Skeletal muscle satellite cell (primary cell): Measurements from ENCODE around the gene GSC2.
A peak's percentile ranks its signal among the peaks of the same experiment; 100 is the strongest.

Experiments
- H3K27me3 ChIP-seq: 2 replicates; pipeline ENCODE4 v1.7.0; 2013; ENCODE audit warnings: low read length; ENCODE audit not compliant: control insufficient read depth, insufficient read depth
- H3K36me3 ChIP-seq: 2 replicates; pipeline ENCODE4 v1.7.0; 2013; ENCODE audit warnings: mild to moderate bottlenecking, control low read depth, low read length; ENCODE audit not compliant: insufficient read depth
- H3K4me1 ChIP-seq: 2 replicates; pipeline ENCODE4 v1.7.0; 2013; ENCODE audit warnings: low read length; ENCODE audit not compliant: control insufficient read depth, insufficient read depth
- H3K4me2 ChIP-seq: 2 replicates; pipeline ENCODE4 v1.7.0; 2013; ENCODE audit warnings: mild to moderate bottlenecking, low read length
- H3K4me3 ChIP-seq: 2 replicates; pipeline ENCODE4 v1.7.0; 2013; ENCODE audit warnings: low read length
- H3K9ac ChIP-seq: 2 replicates; pipeline ENCODE4 v1.7.0; 2013; ENCODE audit warnings: mild to moderate bottlenecking, low read depth, low read length, moderate library complexity
- H3K9me3 ChIP-seq: replicated peaks from 2 replicates; pipeline ENCODE4 v1.7.0; 2013; ENCODE audit warnings: mild to moderate bottlenecking, control low read depth, low read length

GSC2 gene

DNA sequence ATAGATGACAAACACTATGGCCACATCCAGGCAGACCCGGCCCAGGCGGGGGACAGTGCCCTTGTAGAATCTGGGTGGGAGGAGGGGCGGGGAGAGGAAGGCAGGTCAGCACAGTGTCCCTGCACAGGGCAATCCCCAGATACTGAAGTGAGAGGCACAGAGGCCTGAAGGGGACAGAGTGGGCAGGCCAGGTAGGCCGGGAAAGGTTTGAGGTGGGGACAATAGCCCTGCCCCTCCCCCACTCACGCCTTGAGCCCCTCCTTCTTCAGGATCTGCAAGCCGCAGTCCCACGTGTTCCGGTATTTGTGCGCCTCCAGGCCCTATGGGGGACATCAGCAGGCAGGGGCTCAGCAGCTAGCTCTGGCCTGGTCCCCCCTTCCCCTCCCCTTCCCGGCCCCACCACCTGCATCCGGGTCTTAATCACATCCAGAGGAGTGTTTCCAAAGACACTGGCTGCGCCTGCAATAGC, 26.1 kb upstream of the GSC2 start:
- H3K9ac ChIP-seq, result no peak overlapping the region
- peak overlapping the region; percentile 92 for H3K4me2 ChIP-seq
- peaks cover 54% of the 10 kb centered on the region for H3K4me1 ChIP-seq
- no peaks in the 10 kb centered on the region for H3K27me3 ChIP-seq
- H3K9me3 ChIP-seq, result no peaks in the 10 kb centered on the region
- no peak overlapping the region for H3K4me3 ChIP-seq
- H3K36me3 ChIP-seq, result peaks cover 14% of the 10 kb centered on the region

DNA sequence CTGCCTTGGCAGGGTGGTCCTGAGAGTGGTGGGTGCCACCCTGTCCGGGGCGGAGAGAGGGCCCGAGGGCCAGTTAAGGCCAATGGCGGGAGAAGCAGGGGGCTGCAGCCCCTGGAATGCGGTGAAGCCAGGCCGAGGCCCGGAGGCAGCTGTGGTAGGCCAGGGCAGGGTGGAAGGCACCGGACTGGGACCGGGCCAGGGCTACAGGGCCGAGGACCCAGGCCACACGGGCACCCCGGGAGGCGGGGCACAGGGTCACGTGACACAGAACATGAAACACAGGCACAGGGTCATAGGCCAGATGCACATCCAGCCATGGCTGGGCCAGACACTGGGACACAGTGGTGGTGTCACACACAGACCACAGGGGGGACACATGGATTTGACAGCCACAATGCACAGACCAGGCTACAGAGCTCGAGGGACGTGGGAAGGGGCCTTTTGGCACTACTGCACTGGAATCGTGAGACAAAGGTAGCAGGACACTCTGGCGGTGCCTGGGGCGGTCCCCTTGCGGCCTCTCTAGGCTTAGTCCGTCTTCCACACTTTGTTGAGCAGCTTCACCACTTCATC, 25.6 kb upstream of the GSC2 start:
- Histone ChIP-seq H3K4me2 (no peak overlapping the region), H3K4me1 (peaks cover 57% of the 10 kb centered on the region), H3K4me3 (no peak overlapping the region), H3K9me3 (no peaks in the 10 kb centered on the region), H3K27me3 (no peaks in the 10 kb centered on the region), H3K36me3 (peaks cover 14% of the 10 kb centered on the region), H3K9ac (no peak overlapping the region)

DNA sequence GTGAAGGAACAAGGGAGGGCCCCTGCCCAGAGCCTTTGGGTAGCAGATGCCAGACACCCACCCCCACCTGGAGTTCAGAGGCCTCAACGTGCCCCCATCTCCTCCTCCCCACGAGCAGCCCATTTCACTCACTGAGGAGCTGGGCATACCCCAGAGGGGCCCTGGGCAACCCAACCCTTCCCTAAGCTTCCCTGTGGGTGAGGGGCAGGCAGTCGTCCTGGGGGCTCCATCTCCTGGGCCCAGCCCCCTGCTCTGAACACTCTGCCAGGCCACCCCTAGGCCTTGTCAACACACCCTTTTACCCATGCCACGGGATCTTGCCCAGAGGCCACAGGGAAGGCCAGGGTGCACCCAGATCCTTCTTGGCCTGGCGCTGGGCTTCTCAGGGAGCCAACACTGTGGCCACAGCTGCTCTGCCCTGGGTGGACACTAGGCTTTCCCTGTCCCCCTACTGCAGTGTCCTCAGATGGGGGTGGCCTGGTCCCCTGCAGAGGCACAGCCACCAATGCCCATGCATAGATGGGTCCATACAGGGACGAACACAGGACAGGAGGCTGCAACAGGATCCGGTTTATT, 25.0 kb upstream of the GSC2 start:
- peaks cover 2% of the 10 kb centered on the region for H3K27me3 ChIP-seq
- peaks cover 62% of the 10 kb centered on the region for H3K4me1 ChIP-seq
- H3K36me3 ChIP-seq, result peaks cover 14% of the 10 kb centered on the region
- peak overlapping the region; percentile 11 for H3K4me3 ChIP-seq
- peak overlapping the region; percentile 25 for H3K9ac ChIP-seq
- H3K9me3 ChIP-seq, result no peaks in the 10 kb centered on the region
- peak overlapping the region; percentile 45 for H3K4me2 ChIP-seq

DNA sequence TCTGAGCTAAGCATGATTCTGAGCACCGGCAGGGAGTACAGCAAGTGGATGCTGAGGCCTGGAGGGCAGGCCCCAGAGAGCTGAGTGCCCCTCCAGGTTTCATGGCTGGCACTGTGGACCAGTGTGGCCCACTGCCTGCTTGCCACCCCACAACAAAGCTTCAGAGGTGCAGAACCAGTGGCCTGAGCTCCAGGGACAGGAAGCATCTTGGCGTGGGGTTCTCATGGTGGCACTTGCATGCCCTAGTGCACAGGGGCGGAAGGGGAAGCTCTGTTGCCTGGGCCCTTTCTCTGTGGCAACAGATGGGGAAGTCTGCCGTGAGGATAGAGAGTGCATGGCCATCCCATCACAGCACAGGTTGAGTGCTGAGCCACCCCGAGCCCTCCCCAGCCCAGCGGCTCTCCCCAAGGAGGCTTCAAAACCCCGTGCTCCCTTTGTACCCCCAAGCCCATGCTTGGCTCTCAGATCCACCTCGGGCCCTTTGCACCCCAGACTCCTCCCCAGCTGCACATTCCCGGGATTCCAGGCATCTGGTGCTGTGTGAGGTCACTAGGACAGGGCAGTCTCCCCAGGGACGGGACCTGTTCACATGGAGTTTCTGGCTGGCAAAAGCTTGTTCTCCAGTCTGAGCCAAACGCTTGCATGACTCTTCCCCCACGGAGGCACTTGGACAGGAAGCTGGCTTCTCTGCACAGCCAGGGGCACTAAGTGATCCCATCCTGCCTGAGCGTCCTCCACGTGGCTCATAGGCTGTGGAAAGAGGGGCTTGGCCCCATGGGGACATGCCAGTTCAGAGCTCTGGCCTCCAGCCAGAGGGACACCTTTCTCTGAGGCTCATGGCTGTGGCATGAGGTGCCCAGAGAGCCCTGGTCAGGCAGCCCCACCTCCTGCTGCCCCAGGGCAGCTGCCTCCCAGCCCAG, 24.3 kb upstream of the GSC2 start:
- H3K4me3 ChIP-seq, result peak overlapping the region; percentile 11
- H3K36me3 ChIP-seq, result peaks cover 14% of the 10 kb centered on the region
- peak overlapping the region; percentile 25 for H3K9ac ChIP-seq
- H3K4me2 ChIP-seq, result peak overlapping the region; percentile 45
- H3K4me1 ChIP-seq, result peaks cover 66% of the 10 kb centered on the region
- no peaks in the 10 kb centered on the region for H3K9me3 ChIP-seq
- peaks cover 9% of the 10 kb centered on the region for H3K27me3 ChIP-seq

DNA sequence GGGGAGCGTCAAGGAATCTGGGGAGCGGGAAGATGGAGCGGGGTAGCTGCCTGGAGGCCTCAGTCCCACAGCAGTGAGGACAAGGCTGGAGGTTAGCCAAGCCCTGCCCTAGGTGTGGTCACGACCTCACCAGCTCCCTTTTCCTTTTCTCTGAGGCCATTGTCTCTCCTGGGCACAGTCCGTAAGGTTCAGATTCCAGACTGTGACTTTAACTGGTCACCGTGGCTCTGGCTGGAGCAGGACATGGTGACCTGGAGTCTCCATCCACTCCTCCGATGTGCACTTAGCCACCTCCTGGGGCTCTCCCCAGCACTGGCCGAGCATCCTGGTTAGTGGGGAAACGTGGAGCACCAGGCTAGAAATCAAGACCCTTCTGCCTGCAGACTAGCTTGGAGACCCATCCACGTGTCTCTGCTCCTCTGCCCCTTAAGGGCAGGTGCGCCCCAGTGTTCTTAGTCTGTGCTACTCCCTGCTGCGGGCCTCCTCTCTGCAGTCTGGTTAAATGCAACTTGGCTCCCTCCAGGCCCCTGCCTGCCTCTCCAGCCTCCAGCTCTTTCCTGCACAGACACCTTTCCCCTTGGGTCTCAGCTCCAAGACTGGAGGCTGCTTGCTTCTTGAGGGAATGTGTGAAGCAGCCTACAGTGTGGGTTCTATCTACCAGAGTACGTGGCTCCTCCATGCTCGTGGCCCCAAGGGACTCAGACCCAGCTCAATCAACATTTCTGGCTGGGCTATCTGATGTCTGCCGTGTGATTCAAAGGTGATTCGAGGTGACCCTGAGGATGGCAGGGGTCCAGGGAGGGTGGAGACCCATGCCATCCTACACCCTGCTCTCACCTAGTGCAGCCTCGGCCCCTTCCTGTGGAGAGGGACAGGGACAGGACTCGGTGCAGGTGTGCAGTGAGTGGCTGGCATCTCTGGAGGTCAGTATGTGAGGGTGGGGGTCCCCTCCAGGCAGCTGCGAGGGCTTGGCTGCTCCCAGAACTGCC, 23.2 kb upstream of the GSC2 start:
- H3K27me3 ChIP-seq, result peaks cover 20% of the 10 kb centered on the region
- H3K4me2 ChIP-seq, result peak overlapping the region; percentile 99
- peak overlapping the region; percentile 100 for H3K9ac ChIP-seq
- H3K4me1 ChIP-seq, result peaks cover 61% of the 10 kb centered on the region
- H3K36me3 ChIP-seq, result peaks cover 14% of the 10 kb centered on the region
- H3K4me3 ChIP-seq, result peak overlapping the region; percentile 90
- no peaks in the 10 kb centered on the region for H3K9me3 ChIP-seq

DNA sequence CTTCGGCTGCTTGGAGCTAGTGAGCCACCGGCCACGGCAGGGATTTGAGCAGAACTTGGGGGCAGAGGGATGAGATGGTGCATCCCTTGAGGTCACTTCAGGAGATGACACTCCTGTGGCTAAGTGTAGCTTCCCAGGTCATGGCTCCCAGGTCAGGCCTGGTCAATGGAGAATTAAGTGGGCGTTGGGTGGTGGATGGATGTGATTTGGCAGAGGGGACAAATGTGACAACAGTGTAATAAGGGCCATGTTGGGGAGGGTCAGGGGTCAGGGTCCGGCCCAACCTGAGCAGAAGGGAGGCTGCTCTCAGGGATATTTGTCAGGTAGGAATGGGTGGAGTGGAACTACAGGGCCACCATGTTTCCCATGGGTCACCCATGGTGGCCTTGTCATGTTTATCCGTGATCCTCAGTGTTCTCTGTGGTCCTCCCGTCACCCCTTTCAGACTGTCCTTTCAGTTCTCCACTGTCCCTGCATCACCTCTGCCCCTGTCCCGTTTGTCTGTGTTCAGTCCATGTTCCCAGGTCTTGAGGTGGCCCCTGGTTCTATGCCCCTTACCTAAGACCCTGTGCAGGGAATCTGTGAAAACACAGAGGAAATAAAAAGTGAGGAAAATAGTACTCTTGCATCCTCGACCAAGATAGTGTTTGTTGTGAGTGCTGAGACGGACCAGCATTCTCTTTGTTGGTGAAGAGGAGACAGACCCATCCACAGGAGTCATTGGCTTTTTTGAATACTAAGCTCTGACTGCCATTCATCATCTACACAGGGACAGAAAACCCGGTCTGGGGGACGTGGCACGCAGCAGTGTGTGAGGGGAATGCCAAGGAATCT, 22.3 kb upstream of the GSC2 start:
- Histone ChIP-seq H3K4me3 (peak overlapping the region; percentile 90), H3K4me1 (peaks cover 57% of the 10 kb centered on the region), H3K4me2 (peak overlapping the region; percentile 99), H3K27me3 (peaks cover 29% of the 10 kb centered on the region), H3K9me3 (no peaks in the 10 kb centered on the region), H3K36me3 (peaks cover 14% of the 10 kb centered on the region), H3K9ac (peak overlapping the region; percentile 100)

DNA sequence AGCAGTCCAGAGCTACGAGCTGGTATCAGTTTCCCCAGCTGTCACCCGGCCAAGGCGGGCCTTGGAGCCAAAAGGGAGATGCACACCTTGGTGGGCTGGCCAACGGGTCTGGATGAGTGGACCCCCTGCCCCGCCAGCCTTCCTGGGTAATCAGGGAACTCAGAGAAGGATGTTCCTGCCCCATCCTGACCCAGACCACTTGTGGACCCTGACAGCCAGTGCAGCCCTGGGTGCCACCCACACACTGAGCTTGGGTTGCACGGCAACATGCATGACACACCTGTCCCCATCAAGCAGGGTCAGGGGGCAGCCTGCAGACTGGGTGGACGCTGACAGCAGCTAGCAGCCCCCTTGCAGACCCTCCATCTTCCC, 19.8 kb upstream of the GSC2 start:
- H3K4me3 ChIP-seq, result peak overlapping the region; percentile 60
- H3K36me3 ChIP-seq, result no peaks in the 10 kb centered on the region
- H3K4me1 ChIP-seq, result peaks cover 43% of the 10 kb centered on the region
- H3K4me2 ChIP-seq, result peak overlapping the region; percentile 76
- H3K9me3 ChIP-seq, result no peaks in the 10 kb centered on the region
- peaks cover 39% of the 10 kb centered on the region for H3K27me3 ChIP-seq
- H3K9ac ChIP-seq, result peak overlapping the region; percentile 69

DNA sequence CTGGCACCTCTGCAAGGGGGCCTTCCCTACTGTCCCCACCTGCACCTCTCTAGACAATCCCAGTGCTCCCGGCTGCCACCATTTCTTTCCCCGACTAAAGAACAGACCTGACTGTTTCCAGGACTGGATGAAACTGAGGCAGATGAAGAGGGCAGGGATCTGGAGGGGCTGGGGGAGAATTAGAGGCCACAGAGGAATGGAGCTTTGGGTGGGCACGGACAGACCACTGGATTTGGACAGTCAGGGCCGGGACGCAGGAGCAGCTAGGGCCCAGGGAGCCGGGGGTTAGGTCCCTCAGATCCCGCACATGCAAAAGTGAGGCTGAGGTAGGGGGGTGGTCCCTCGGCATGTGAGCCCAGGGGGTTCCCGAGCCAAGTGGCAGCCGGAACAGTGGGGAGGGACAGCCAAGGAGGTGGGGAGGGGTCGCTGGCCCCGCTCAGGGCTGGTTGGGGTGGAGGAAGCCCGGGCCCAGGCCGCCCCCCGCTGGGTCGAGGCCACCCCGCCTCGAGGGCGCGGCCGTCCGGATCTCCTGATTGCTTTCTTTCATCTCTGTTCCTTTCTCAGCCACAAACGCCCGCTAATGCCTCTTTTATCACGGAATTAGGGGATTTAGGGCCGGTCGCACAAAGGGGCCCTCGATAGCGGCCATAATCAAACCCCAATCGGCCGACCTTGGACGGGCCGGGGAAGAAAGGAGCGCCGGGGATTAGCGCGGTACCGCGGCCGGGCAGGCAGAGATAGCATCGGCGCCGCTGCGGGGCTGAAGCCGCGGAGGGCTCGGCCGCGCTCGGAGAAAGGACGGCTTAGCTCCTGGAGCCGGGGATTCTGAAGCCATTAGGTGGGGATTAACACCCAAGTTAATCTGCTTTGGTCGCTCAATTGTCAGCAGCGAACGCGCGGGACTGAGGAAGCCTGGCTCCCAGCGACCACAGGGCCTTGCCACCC, 19.2 kb upstream of the GSC2 start:
- H3K9me3 ChIP-seq, result no peaks in the 10 kb centered on the region
- peak overlapping the region; percentile 76 for H3K4me2 ChIP-seq
- peak overlapping the region; percentile 60 for H3K4me3 ChIP-seq
- no peaks in the 10 kb centered on the region for H3K36me3 ChIP-seq
- peaks cover 36% of the 10 kb centered on the region for H3K4me1 ChIP-seq
- peaks cover 39% of the 10 kb centered on the region for H3K27me3 ChIP-seq
- H3K9ac ChIP-seq, result peak overlapping the region; percentile 69

DNA sequence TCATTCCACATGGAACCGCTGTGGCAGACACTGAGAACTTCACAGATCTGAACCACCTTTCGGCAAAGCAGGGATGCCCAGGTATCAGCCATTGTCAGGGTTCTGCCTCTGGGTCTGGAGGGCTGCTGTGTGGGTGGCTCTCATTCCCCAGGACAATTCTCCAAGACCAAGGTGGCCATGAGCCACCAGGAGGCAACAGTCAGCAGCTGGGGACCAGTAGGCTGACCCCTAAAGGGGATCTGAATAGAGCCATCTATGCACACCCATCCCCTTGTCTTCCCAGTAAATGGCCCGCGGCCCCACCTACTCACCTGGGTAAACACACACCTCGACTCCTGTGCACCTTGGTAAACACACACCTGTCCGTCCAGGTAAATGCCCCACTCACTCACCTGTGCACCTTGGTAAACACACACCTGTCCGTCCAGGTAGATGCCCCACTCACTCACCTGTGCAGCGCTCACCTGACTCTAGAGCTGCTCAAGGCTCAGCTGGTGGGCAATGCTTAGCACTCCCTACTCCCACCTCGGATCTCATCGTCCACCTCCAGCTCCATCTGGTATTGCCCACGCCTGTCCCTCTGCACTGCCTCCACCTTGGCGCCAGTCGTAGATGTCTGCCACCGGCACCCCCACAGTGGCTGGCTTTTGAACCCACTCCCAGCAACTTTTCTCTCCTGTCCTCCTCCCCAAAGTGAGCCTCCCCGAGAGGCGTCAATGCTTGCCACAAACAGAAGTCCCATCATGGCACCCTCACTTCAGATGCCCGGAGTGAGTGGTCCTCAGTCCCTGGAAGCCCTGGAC, 18.2 kb upstream of the GSC2 start:
- no peak overlapping the region for H3K4me2 ChIP-seq
- H3K4me3 ChIP-seq, result no peak overlapping the region
- H3K27me3 ChIP-seq, result peaks cover 39% of the 10 kb centered on the region
- no peak overlapping the region for H3K9ac ChIP-seq
- no peaks in the 10 kb centered on the region for H3K9me3 ChIP-seq
- no peaks in the 10 kb centered on the region for H3K36me3 ChIP-seq
- H3K4me1 ChIP-seq, result peaks cover 29% of the 10 kb centered on the region
